CD4-positive, alpha-beta T cell treated with Interleukin-4 for 4 hours (primary cell): Measurements from ENCODE around the gene DTWD2.
"Not testable (repeated sequence)": the region's sequence is repeated elsewhere in the genome, so short reads cannot be mapped to it uniquely, and the experiment has no call there.

Experiments used
- DNase-seq: peaks from one replicate; pipeline ENCODE4 v3.0.0-alpha.2; 2020

DTWD2 gene

DNA sequence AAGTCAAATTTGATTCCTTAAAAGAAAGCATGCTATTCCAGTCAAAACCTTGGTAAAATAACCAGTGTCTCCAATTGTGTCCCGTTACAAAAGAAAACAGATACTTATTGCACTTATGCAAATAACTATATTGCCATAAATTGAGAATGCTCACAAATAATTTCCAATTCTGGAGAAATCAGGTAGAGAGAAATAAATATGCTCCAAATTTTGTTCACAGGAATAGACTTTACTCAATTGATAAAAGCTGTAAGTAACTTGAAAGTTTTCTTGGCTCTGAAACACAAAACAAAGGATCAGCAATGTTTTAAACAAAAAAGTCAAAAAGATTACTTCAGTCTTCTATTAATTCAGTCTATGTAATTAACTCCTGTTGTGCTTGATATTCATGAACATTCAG lies 7.8 kb upstream of the DTWD2 start:
- no peak for DNase-seq

DNA sequence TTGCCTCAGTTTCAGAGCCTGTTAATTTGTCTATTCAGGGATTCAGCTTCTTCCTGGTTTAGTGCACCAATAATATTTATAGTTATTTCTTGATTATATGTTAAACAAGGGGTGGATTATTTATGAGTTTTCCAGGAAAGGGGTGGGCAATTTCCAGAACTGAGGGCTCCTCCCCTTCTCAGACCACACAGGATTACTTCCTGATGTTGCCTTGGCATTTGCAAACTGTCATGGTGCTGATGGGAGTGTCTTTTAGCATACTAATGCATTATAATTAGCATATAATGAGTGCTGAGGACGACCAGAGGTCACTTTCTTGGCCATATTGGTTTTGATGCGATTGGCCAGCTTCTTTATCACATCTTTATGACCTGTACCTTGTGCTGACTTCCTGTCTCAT lies 6.2 kb upstream of the DTWD2 start:
- no peak for DNase-seq

DNA sequence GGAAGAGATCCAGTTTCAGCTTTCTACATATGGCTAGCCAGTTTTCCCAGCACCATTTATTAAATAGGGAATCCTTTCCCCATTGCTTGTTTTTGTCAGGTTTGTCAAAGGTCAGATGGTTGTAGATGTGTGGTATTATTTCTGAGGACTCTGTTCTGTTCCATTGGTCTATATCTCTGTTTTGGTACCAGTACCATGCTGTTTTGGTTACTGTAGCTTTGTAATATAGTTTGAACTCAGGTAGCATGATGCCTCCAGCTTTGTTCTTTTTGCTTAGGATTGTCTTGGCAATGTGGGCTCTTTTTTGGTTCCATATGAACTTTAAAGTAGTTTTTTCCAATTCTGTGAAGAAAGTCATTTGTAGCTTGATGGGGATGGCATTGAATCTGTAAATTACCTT lies 4.8 kb upstream of the DTWD2 start:
- DNase-seq: not testable (repeated sequence)

DNA sequence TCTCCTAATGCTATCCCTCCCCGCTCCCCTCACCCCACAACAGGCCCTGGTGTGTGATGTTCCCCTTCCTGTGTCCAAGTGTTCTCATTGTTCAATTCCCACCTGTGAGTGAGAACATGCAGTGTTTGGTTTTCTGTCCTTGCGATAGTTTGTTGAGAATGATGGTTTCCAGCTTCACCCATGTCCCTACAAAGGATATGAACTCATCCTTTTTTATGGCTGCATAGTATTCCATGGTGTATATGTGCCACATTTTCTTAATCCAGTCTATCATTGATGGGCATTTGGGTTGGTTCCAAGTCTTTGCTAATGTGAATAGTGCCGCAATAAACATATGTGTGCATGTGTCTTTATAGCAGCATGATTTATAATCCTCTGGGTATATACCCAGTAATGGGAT lies 3.7 kb upstream of the DTWD2 start:
- not testable (repeated sequence) for DNase-seq

DNA sequence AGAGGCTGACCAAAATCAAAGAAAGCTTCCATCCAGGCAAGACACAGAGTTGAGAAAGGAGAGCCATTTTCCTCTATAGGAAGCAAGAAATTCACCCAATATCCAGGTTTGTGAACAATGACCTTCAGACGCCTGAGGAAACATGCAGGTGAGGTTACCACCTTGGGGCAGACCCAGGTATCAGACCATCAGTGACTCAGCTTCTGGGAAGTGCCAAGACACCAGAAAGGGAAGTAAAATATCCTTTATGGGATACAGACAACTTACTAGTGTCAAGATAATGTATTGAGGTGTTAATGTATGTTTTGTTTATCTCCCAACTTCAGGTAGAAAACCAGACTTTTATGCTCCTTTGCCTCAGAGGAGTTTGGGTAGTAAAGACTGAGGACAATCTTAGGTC lies 2.2 kb upstream of the DTWD2 start:
- no peak for DNase-seq

DNA sequence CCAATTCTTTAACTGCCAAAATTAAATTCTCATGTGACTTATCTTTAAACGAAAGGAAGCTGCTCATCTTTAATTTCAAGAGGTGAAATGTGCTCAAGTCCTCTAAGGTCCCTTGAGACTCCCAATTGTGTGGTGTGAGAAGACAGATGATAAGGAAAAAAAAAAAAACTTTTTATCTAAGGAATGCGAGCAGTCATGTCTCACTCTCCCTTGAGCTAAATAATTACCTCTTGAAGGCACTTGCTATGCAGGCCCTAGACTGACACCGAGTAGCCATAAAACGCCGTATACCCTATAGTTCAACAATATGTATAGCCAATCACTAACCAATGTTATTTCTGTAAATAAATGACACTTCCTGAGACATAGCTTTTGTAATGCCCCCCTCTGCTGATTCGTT lies 1.5 kb upstream of the DTWD2 start:
- DNase-seq: no peak

DNA sequence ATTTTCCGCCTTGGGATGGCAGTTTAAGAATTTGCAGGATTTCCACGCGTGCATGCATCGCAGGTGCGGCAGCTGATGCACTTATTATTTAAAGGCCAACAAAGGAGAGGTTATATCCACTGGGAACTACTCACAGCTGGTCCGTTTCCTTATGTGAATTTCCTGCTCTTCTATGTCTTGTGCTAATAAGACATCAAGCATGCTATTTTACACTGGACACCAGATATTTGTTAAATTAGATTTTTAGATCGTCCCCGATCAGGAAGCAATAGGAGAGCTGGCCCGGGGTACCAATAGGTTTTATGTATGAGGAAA lies 476 bp upstream of the DTWD2 start:
- DNase-seq: no peak

DNA sequence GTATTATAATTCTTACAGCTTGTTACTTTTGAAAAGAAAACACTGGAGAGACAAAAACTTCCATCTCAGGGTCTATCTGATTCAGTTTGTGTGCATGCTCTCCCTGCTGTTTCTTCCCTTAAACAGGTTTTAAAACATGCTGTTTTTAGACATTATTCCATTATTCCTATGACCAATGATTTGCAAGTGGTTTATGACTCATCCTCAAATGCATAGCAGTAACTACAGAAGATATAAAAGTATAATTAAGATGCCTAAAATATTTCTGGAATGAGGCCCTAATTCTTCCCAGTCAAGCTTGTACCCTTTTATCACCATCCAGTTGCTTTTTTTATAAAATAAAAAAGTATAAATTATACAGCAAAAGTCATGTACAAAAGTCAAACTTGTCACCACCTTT lies 3.7 kb downstream of the DTWD2 start:
- no peak for DNase-seq

DNA sequence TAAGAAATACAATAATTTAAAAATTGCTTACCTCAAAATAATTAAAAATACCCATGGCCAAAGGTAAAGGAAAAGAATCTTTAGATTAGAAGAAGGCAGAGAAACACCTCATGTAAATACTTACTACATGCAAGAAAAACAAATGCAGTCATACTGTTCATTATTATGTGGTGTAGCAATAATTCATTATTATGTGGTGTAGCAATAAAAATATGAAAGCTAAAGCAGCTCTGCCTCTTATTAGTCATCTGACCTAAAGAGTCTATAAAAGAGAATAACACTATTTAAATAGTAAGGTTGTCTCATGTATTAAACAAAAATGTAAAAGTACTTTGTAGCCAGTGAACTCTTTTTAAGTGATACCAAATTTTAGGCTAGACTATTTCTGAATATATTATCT lies 6.6 kb downstream of the DTWD2 start:
- DNase-seq: no peak

DNA sequence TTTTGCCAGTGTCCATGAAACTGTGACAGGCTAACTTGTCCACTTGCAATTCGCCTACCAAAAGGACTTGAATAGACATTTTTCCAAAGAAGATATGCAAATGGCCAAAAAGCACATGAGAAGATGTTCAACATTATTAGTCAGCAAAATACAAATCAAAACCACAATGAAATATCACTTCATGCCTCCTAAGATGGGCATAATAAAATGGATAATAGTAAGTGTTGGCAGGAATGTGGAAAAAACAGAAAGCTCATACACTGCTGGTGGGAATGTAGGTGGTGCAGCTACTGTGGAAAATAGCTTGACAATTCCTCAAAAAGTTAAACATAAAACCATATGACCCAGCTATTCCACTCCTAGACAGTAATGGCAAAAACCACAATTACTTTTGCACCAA lies 7.9 kb downstream of the DTWD2 start:
- DNase-seq: no peak

DNA sequence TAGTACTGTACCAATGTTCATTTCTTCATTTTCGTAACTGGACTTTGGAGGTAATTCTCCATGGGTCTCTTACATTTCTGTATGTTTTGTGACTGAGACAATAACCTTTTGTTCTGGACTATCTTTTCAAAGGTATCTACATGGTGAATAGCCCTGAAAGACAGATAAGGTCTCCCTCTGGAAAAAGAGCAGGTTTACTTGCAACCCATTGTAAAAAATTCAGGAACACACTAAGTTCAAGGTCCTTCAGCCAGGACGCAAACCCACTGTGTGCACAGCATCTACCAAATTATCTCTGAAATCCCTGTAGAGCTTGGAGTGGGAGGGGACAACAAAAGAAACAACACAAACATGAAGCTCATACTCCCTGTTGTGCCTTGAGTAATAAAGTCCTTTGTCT lies 8.3 kb downstream of the DTWD2 start:
- DNase-seq: no peak

DNA sequence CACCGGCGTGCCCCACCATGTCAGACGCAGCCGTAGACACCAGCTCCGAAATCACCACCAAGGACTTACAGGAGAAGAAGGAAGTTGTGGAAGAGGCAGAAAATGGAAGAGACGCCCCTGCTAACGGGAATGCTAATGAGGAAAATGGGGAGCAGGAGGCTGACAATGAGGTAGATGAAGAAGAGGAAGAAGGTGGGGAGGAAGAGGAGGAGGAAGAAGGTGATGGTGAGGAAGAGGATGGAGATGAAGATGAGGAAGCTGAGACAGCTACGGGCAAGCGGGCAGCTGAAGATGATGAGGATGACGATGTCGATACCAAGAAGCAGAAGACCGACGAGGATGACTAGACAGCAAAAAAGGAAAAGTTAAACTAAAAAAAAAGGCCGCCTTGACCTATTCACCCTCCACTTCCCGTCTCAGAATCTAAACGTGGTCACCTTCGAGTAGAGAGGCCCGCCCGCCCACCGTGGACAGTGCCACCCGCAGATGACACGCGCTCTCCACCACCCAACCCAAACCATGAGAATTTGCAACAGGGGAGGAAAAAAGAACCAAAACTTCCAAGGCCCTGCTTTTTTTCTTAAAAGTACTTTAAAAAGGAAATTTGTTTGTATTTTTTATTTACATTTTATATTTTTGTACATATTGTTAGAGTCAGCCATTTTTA lies 14.4 kb downstream of the DTWD2 start:
- not testable (repeated sequence) for DNase-seq

DNA sequence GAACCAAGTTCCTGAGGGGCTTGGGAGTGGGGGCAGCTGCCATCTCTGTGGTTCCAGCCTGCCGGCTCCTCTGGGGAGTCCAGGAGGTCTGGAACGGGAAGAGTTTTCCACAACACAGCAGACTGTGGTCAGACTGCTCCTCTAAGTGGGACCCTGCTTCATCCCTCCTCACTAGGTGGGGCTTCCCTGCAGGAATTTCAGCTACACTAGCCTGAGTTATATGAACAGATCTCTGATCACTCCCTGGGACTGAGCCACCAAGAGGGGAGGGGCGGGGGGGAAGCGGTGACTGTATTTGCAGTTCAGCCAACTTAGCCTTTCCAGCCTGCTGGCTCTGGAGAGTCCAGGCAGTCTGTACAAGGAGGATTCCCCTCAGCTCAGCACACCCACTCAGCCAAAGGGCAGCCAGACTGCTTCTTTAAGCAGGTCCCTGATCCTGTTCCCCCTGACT lies 19.4 kb downstream of the DTWD2 start:
- no peak for DNase-seq

DNA sequence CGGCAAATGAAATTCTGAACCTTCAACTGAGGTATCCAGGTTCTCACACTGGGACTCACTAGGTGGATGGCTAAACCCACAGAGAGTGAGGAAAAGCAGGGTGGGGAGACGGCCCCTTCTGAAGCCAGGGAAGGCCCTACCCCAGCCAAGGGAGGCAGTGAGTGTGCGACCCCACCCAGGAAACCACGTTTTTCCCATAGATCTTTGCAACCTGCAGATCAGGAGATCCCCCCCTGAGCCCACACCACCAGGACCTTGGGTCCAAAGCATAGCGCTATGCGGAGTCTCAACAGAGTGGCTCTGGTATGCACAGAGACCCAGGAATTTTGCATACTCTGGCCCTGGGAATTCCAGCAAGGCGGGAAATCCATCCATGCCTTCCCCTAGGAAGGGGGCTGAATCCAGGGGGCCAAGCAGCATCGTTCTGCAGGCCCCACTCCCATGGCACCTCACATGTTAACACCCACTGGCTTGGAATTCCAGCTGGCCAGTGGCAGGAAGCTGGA lies 19.9 kb downstream of the DTWD2 start:
- no peak for DNase-seq

DNA sequence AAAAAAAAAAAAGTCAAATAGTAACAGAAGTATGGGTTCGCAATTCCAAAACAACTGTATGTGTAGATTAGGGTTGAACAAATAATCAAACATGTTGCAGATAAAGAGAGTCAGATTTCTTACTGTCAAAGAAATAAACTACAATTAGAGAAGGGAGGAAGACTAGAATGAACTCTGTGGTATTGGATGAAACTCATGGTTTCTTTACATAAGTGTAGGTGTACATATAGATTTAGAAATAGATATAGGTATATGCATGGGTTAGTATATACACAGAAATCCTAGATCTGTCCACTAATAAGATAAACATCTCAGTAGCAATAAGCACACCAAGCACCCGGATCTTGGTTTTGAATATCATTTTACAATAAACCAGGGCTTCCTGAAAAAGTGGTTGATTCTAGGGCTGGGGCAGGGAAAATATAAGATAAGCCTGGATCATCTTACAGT lies 21.3 kb downstream of the DTWD2 start:
- no peak for DNase-seq

DNA sequence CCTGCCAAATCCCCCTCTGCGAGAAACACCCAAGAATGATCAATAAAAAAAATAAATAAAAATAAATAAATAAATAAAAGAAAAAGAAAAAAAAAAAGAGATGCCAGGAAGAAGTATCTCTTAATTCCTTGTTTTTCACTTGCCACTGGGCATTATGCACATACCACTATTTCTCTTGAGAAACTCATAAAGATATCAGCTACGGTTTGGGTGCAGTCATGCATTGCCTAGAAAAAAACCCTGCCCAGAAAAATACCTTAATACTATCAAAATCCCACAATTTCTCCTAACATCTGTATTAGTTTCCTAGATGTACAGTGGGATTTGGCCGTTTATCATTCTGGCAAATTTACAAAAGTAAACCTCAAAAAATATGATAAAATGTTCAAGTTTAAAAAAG lies 22.5 kb downstream of the DTWD2 start:
- no peak for DNase-seq

DNA sequence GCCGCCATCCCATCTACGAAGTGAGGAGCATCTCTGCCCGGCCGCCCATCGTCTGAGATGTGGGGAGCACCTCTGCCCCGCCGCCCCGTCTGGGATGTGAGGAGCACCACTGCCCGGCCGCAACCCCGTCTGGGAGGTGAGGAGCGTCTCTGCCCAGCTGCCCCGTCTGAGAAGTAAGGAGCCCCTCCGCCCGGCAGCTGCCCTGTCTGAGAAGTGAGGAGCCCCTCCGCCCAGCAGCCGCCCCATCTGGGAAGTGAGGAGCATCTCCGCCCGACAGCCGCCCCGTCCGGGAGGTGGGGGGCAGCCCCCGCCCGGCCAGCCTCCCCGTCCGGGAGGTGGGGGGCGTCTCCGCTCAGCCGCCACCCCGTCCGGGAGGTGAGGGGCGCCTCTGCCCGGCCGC lies 23.4 kb downstream of the DTWD2 start:
- DNase-seq: not testable (repeated sequence)

DNA sequence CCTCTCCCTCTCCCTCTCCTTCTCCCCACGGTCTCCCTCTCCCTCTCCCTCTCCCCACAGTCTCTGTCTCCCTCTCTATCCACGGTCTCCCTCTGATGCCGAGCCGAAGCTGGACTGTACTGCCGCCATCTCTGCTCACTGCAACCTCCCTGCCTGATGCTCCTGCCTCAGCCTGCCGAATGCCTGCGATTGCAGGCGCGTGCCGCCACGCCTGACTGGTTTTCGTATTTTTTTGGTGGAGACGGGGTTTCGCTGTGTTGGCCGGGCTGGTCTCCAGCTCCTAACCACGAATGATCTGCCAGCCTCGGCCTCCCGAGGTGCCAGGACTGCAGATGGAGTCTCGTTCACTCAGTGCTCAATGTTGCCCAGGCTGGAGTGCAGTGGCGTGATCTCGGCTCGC lies 24.0 kb downstream of the DTWD2 start:
- DNase-seq: not testable (repeated sequence)

DNA sequence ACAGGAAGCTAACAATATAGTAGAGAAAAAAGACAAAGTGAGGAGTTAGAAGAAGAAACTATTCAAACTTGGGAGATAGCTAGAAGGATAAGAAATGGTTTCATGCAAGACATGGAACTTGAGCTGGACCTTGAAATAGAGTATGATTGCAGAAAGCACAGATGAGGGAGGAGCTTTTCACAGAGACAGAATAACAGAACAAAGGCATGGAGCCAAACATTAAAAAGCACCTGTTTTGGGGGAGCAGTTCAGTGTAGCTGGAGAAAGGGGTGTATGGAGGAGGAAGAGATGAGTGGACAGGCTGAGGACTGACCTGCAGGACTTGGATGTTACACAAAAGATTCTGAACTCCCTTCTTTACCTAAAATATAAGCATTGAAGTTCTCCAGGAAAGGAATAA lies 25.2 kb downstream of the DTWD2 start:
- no peak for DNase-seq

DNA sequence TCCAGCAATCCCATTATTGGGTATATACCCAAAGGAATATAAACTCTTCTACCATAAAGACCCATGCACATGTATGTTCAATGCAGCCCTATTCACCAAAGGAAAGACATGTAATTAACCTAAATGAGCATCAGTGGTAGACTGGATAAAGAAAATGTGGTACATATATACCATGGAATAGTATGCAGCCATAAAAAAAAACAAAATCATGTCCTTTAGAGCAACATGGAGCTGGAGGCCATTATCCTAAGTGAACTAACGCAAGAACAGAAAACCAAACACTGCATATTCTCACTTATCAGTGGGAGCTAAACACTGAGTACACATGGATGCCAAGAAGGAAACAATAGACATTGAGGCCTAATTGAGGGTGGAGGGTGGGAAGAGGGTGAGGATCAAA lies 27.8 kb downstream of the DTWD2 start:
- DNase-seq: no peak

DNA sequence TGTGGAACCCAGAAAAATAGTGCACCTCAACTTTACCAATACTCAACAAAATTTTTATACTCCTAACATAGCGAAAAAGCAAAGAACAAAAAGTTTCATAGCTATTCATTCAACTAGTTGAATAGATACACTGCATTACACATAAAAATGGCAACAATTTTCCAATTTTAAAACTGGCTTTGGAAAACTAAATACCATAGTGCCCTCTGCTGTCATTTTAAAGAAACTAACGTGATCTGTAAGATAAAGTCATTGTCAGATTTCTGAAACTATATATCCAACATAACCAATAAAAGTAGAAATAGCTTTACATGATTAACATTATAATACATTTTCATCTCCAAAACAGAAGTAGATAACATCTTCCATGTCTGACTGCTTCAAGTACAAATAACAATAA lies 31.6 kb downstream of the DTWD2 start:
- no peak for DNase-seq

DNA sequence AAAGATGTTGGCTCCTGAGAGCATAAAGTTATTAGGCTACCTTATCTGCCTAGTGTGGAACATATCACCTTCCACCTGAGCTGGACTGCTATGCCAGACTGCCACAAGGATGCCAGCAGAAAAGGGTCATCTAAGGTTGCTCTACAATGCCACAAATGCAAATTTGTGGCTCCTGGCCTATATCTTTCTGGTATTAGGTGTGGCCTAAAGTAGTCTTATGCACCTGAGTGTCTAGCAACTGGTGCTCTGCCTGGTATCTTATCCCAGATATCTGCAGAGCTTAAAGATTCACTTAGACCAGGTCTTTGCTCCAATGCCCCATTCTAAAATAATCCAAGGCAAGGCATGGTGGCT lies 34.7 kb downstream of the DTWD2 start:
- no peak for DNase-seq

DNA sequence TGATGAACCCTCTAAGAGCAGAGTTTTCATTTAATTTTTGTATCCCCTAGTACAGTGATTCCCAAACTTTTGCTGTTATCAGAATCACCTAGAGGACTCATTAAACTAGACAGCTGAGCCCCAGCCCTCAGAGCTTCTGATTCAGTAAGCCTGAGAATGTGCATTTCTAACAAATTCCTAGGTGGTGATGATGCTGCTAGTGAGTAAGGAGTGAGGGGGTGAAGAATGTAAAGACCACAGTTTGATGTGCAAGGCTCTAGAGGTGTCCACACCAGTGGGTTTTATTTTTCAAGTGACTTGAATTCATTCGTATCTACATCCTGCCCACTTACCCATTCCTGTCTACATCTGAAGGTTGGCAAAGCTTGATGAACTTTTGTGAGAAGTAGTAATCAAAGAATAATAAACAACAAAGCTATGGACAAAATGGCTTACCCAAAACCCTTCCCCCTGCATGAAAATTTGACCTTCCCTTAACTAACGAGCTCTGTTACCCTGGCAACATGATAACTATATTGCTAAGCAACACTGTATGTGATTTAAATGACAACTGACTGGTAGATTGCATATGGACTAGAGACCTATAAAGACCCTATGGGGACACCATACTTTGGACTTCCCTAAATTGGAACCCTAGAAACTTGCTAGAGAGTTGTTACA lies 35.2 kb downstream of the DTWD2 start:
- no peak for DNase-seq

DNA sequence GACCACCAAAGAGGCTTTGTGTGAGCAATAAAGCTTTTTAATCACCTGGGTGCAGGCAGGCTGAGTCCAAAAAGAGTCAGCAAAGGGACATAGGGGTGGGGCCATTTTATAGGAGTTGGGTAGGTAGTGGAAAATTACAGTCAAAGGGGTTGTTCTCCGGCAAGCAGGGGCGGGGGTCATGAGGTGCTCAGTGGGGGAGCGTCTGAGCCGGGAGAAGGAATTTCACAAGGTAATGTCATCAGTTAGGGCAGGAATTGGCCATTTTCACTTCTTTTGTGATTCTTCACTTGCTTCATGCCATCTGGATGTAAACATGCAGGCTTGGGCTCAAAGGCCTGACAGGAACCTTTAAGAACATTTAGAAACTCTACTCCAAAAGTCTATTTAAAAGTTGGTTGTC lies 36.0 kb downstream of the DTWD2 start:
- not testable (repeated sequence) for DNase-seq

DNA sequence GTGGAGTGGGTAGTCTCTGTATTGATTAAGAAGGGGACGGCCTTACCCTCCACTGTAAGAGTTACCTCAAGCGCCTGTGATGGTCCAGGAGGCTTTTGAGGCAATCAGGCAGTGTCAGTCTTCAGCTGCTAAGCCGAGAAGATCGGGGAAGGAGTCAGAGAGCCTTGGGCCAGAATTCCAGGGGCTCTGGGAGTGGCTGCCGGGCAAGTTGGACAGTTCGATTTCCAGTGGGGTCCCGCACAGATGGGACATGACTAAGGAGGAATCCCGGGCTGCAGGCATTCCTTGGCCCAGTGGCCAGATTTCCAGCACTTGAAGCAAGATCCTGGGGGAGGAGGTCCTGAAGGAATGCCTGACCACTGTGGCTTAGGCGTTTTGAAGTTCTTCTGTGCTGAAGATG lies 38.0 kb downstream of the DTWD2 start:
- DNase-seq: not testable (repeated sequence)
